Small intestine (tissue), 7 donors: Measurements from ENCODE around the gene PLSCR1. TPM values are rescaled to one million over a fixed set of nuclear protein-coding genes. Genes with fewer than 3 reads are reported as not detected.
A peak's percentile ranks its signal among the peaks of the same experiment; 100 is the strongest.

Experiments
- DNase-seq, 2 donors: peaks; one replicate each; pipeline versions ENCODE4 v3.0.0 to v3.0.0-alpha.2; 2013
- FAIRE-seq: peaks from 2 replicates; lab custom pipeline; 2012; peaks lifted over from hg19 to GRCh38; lab: Jason Lieb, UNC
- H3K27ac ChIP-seq, 3 donors: one replicate each; pipeline ENCODE4 v1.5.1; 2013; ENCODE audit warnings: low read length in 2 of 3, mild to moderate bottlenecking in 2 of 3, control low read depth in 1 of 3, inconsistent platforms in 1 of 3, low read depth in 1 of 3, moderate library complexity in 1 of 3
- H3K27me3 ChIP-seq, 3 donors: one replicate each; pipeline ENCODE4 v1.6.1; 2013; ENCODE audit warnings: low read length in 3 of 3, inconsistent platforms in 1 of 3; ENCODE audit not compliant: control insufficient read depth in 3 of 3, insufficient read depth in 3 of 3
- H3K36me3 ChIP-seq, 3 donors: one replicate each; pipeline ENCODE4 v1.6.1; 2013; ENCODE audit warnings: low read length in 3 of 3, inconsistent platforms in 1 of 3, low read depth in 1 of 3, mild to moderate bottlenecking in 1 of 3, moderate library complexity in 1 of 3; ENCODE audit not compliant: control insufficient read depth in 3 of 3, insufficient read depth in 2 of 3
- H3K4me1 ChIP-seq, 3 donors: one replicate each; pipeline ENCODE4 v1.6.1; 2013; ENCODE audit warnings: low read length in 2 of 3, inconsistent platforms in 1 of 3, low read depth in 1 of 3, mild to moderate bottlenecking in 1 of 3, moderate library complexity in 1 of 3; ENCODE audit not compliant: control insufficient read depth in 3 of 3, insufficient read depth in 2 of 3
- H3K4me3 ChIP-seq, 3 donors: one replicate each; pipeline ENCODE4 v1.5.1; 2013; ENCODE audit warnings: low read length in 3 of 3, control low read depth in 1 of 3, inconsistent platforms in 1 of 3, low read depth in 1 of 3, mild to moderate bottlenecking in 1 of 3, moderate library complexity in 1 of 3
- H3K9me3 ChIP-seq, 2 donors: one replicate each; pipeline ENCODE4 v1.6.1; 2013; ENCODE audit warnings: low read depth in 1 of 2, low read length in 1 of 2; ENCODE audit not compliant: control insufficient read depth in 2 of 2, insufficient read depth in 1 of 2
- WGBS, 3 donors: extraction: QIAGEN DNeasy Blood & Tissue Kit; methylation state at CpG; one replicate each; pipeline ENCODE4 v1.1.7; 2013; 5-methylcytosine and 5-hydroxymethylcytosine counted together
- polyA plus RNA-seq, 4 donors: library from polyadenylated mRNA; stranded (reverse) in 3 of 4; unstranded in 1 of 4; fragments of 200-250 nt in 3 of 4; fragments of 120-200 nt in 1 of 4; gene quantifications; one replicate each; pipeline versions ENCODE4 v1.2.1 to v1.2.3, GENCODE V29; 2013
- donor health status: healthy with polysubstance abuse.
- donor health status: control.
- donor health status: control.
- donor health status: Bipolar disorder and iron deficiency.
- donor health status: healthy.

PLSCR1 gene
- polyA plus RNA-seq, 4 donors = 37.6 to 92.5 (median 56.0) TPM

DNA sequence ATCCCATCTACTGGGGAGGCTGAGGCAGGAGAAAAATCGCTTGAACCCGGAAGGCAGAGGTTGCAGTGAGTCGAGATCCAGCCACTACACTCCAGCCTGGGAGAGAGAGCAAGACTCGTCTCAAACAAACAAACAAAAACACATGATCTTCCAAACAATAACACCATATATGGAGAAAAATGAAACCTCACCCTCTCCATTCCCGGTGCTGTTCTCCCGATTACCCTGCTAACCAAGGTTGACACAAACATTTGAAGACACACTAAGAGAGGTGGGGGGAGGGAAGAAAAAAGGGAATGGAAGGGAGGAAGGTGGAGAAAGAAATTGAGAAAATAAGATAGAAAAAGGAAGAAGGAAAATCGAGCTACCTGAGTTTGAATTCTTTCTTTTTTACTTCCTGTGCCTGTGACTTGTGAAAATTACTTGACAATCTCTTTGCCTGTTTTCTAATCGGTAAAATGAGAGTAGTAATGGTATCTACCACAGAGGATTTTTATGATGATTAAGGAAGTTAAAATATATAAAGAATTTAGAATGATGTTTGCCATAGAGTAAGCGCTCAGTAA lies 73.9 kb downstream of the PLSCR1 start:
- no peak for FAIRE-seq
- Histone ChIP-seq H3K36me3 (no peaks in the 10 kb centered on the region), H3K27ac (peak overlapping the region in 1 of 3 donors; percentile 54), H3K4me1 (no peaks in the 10 kb centered on the region), H3K9me3 (no peaks in the 10 kb centered on the region), H3K27me3 (no peaks in the 10 kb centered on the region), H3K4me3 (peak overlapping the region in 1 of 3 donors; percentile 95)
- peak in 1 of 2 donors; percentile 12 for DNase-seq
- 43 to 77% (median 45%) methylated on average over 9 of the region's 9 CpGs for WGBS, 3 donors

GRCh38 chr3:146469150-146470017 lies 75.0 kb downstream of the PLSCR1 start, which contains the start of gene PLSCR2:
TSS of gene PLSCR2 (minus strand) at chr3:146469561. CDS start at chr3:146459904, 9,657 bp downstream.
- H3K4me1 ChIP-seq = no peaks in the 10 kb centered on the region
- FAIRE-seq (no peak), DNase-seq (peak; percentile 87 to 93)
- no peaks in the 10 kb centered on the region for H3K27me3 ChIP-seq
- H3K9me3 ChIP-seq = no peaks in the 10 kb centered on the region
- H3K4me3 ChIP-seq = peak within 1 kb of the TSS; percentile 50 to 95 (median 73)
- peak within 1 kb of the TSS; percentile 85 to 97 (median 92) for H3K27ac ChIP-seq
- H3K36me3 ChIP-seq = no peaks in the 10 kb centered on the region
- 6 to 10% (median 8%) methylated on average over 50 to 51 of the region's 51 CpGs for WGBS, 3 donors

- 70 to 84% (median 72%) methylated on average over 10 of the region's 10 CpGs for WGBS, 3 donors
- Histone ChIP-seq H3K27ac (peak overlapping the region; percentile 85 to 97 (median 92)), H3K27me3 (no peaks in the 10 kb centered on the region), H3K36me3 (no peaks in the 10 kb centered on the region), H3K9me3 (no peaks in the 10 kb centered on the region), H3K4me1 (no peaks in the 10 kb centered on the region), H3K4me3 (peak overlapping the region in 2 of 3 donors; percentile 73 to 95)
- DNase-seq = peak in 1 of 2 donors; percentile 16
- FAIRE-seq = no peak
Measured at GRCh38 chr3:146468671-146469149, 75.7 kb downstream of the PLSCR1 start.

DNA sequence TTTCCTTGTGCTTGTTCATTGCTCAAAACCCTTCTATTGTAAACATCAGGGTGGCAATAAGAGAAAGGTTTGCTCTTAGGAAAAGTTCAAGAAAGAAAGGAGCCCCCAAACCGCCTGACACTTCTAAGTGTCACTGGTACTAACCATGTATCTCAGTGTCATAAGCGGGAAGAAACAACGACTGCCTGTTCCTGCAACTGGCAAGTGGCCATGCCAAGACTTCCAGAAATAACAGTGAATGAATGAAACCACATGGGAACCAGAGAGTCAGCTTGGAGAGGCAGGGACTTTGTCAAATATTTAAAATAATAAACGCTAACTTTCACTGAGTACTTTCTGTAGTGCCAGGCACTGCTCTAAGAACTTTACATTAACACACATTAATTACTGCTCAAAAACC lies 76.2 kb downstream of the PLSCR1 start:
- Histone ChIP-seq H3K27ac (no peak overlapping the region), H3K9me3 (no peaks in the 10 kb centered on the region), H3K27me3 (no peaks in the 10 kb centered on the region), H3K4me3 (no peak overlapping the region), H3K4me1 (no peaks in the 10 kb centered on the region), H3K36me3 (no peaks in the 10 kb centered on the region)
- DNase-seq = peak in 1 of 2 donors; percentile 10
- 67 to 85% (median 84%) methylated on average over 4 of the region's 4 CpGs for WGBS, 3 donors
- no peak for FAIRE-seq

GRCh38 chr3:146466604-146467003 lies 77.8 kb downstream of the PLSCR1 start:
- Histone ChIP-seq H3K9me3 (no peaks in the 10 kb centered on the region), H3K36me3 (no peaks in the 10 kb centered on the region), H3K27ac (no peak overlapping the region), H3K4me3 (no peak overlapping the region), H3K4me1 (no peaks in the 10 kb centered on the region), H3K27me3 (no peaks in the 10 kb centered on the region)
- FAIRE-seq = peak; percentile 64
- no peak for DNase-seq
- 16 to 41% (median 37%) methylated on average over 1 of the region's 1 CpG for WGBS, 3 donors

GRCh38 chr3:146465693-146466465 lies 78.5 kb downstream of the PLSCR1 start:
- 78 to 82% (median 80%) methylated on average over 6 of the region's 6 CpGs for WGBS, 3 donors
- Histone ChIP-seq H3K4me3 (no peak overlapping the region), H3K9me3 (no peaks in the 10 kb centered on the region), H3K27me3 (no peaks in the 10 kb centered on the region), H3K27ac (no peak overlapping the region), H3K4me1 (no peaks in the 10 kb centered on the region), H3K36me3 (no peaks in the 10 kb centered on the region)
- DNase-seq (no peak), FAIRE-seq (no peak)
